ENCODE data around the gene NFKBIL1. TPM values are rescaled to one million over a fixed set of nuclear protein-coding genes. Genes with fewer than 3 reads are reported as not detected.

The NFKBIL1 gene
- total RNA-seq, 1 experiment from 2014 or later = 15.1 TPM

DNA sequence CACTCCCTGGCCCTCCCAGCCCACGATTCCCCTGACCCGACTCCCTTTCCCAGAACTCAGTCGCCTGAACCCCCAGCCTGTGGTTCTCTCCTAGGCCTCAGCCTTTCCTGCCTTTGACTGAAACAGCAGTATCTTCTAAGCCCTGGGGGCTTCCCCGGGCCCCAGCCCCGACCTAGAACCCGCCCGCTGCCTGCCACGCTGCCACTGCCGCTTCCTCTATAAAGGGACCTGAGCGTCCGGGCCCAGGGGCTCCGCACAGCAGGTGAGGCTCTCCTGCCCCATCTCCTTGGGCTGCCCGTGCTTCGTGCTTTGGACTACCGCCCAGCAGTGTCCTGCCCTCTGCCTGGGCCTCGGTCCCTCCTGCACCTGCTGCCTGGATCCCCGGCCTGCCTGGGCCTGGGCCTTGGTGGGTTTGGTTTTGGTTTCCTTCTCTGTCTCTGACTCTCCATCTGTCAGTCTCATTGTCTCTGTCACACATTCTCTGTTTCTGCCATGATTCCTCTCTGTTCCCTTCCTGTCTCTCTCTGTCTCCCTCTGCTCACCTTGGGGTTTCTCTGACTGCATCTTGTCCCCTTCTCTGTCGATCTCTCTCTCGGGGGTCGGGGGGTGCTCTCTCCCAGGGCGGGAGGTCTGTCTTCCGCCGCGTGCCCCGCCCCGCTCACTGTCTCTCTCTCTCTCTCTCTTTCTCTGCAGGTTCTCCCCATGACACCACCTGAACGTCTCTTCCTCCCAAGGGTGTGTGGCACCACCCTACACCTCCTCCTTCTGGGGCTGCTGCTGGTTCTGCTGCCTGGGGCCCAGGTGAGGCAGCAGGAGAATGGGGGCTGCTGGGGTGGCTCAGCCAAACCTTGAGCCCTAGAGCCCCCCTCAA lies 24.9 kb downstream of the NFKBIL1 start, which contains the start of gene LTA:
TSS of gene LTA (plus strand) at position 249 of the 871 bp plus-strand sequence. CDS start at position 703, 454 bp downstream.
- Histone ChIP-seq H3K79me2 (ENCODE audit: insufficient read depth, low read length) (no peaks in the 10 kb centered on the region), H4K20me1 (ENCODE audit: control insufficient read depth, insufficient read depth, insufficient read length) (no peaks in the 10 kb centered on the region), H3K56ac (ENCODE audit: insufficient read length, low read depth, low read length) (no peak within 1 kb of the TSS), H3K27me3 (ENCODE audit: insufficient read depth, low read length) (no peaks in the 10 kb centered on the region), H4K5ac (ENCODE audit: insufficient read length, low read depth, low read length) (no peak within 1 kb of the TSS), H2BK5ac (ENCODE audit: insufficient read length, low read length) (no peak within 1 kb of the TSS), H2BK120ac (ENCODE audit: low read depth, low read length, poor library complexity, severe bottlenecking) (no peak within 1 kb of the TSS), H4K8ac (replicated peaks; ENCODE audit: insufficient read length, low read depth, low read length) (no peak within 1 kb of the TSS), H3K79me1 (ENCODE audit: insufficient read depth, low read depth, low read length, poor library complexity, severe bottlenecking) (no peaks in the 10 kb centered on the region), H3K18ac (ENCODE audit: insufficient read length, low read depth, low read length) (no peak within 1 kb of the TSS), H2BK12ac (ENCODE audit: insufficient read length, low read depth, low read length) (no peak within 1 kb of the TSS), H2AK5ac (ENCODE audit: insufficient read length, low read length) (no peak within 1 kb of the TSS), H2BK20ac (ENCODE audit: low read depth, low read length, poor library complexity, severe bottlenecking) (no peak within 1 kb of the TSS), H3K14ac (ENCODE audit: insufficient read depth, low read length) (no peak within 1 kb of the TSS), H3K23ac (ENCODE audit: insufficient read length, low read depth, low read length) (no peak within 1 kb of the TSS), H3K27ac (ENCODE audit: insufficient read length, low read depth, low read length) (no peak within 1 kb of the TSS), H3K9me3 (ENCODE audit: control insufficient read depth, low read depth, low read length) (no peaks in the 10 kb centered on the region), H2AFZ (ENCODE audit: low read length) (no peak within 1 kb of the TSS), H3K4ac (ENCODE audit: low read depth, low read length) (no peak within 1 kb of the TSS), H4K91ac (ENCODE audit: insufficient read length, low read depth, low read length) (no peak within 1 kb of the TSS), H3K4me2 (ENCODE audit: insufficient read depth, insufficient read length, low read length) (no peak within 1 kb of the TSS), H3K23me2 (ENCODE audit: insufficient read length, low read depth, low read length, poor library complexity, severe bottlenecking) (peaks cover 3% of the 10 kb centered on the region), H3K9ac (ENCODE audit: extremely low read depth, insufficient read length, low read length) (no peak within 1 kb of the TSS), H2BK15ac (ENCODE audit: low read depth, low read length) (no peak within 1 kb of the TSS), H3T11ph (ENCODE audit: low read length) (no peak within 1 kb of the TSS), H3K4me1 (ENCODE audit: insufficient read depth, low read length) (no peaks in the 10 kb centered on the region)
- Mint-ChIP-seq H3K4me3 (no peak within 1 kb of the TSS), H3K27me3 (ENCODE audit: low read depth) (peaks cover 20% of the 10 kb centered on the region), H3K9me3 (no peaks in the 10 kb centered on the region; a peak in 1 of 5 replicates), H3K27ac (no peak within 1 kb of the TSS), H3K36me3 (ENCODE audit: insufficient read depth in 1 of 3, low read depth in 3 of 3) (no peaks in the 10 kb centered on the region), H3K4me1 (peaks cover 17 to 24% of the 10 kb centered on the region in 2 experiments)
- TF ChIP-seq, protein P1, sequence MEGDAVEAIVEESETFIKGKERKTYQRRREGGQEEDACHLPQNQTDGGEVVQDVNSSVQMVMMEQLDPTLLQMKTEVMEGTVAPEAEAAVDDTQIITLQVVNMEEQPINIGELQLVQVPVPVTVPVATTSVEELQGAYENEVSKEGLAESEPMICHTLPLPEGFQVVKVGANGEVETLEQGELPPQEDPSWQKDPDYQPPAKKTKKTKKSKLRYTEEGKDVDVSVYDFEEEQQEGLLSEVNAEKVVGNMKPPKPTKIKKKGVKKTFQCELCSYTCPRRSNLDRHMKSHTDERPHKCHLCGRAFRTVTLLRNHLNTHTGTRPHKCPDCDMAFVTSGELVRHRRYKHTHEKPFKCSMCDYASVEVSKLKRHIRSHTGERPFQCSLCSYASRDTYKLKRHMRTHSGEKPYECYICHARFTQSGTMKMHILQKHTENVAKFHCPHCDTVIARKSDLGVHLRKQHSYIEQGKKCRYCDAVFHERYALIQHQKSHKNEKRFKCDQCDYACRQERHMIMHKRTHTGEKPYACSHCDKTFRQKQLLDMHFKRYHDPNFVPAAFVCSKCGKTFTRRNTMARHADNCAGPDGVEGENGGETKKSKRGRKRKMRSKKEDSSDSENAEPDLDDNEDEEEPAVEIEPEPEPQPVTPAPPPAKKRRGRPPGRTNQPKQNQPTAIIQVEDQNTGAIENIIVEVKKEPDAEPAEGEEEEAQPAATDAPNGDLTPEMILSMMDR (conservative IDR thresholded peaks at IDR 0.05) = no peak
- no CpG with 5 or more reads among the region's 27 CpGs for WGBS (ENCODE audit: extremely low coverage, insufficient read length, low lambda C conversion rate)
- DNase-seq = no peak

All from H9 (cell line).